IPS-NIHi7 (cell line): Measurements from ENCODE around the gene FOXR2.

Source experiments
- DNase-seq: peaks from one replicate; pipeline ENCODE4 v3.0.0; 2012; ENCODE audit warnings: mixed read lengths; ENCODE audit errors: extremely low spot score

FOXR2 gene

DNA sequence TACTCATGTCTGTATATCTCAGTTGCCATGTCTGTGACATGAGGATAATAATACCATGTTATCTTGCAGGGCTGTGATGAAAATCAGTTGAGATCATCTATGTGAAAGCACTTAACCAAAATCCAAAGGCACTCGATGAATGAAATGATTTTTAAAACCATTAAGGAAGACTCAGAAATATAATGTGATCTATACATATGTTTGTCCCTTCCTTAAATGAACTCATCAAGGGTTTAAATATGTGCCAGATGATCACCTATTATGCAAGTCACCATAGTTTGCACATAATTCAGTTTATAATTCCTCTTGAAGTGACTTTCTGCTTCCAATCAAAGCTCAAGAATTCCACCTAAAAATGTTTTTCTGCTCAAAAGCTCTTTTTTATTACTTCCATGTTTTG lies at the start of gene FOXR2:
FOXR2 (plus strand) TSS at position 301 of the 400 bp plus-strand sequence. CDS start 312 bp downstream, outside the sequence.
- no peak for DNase-seq

DNA sequence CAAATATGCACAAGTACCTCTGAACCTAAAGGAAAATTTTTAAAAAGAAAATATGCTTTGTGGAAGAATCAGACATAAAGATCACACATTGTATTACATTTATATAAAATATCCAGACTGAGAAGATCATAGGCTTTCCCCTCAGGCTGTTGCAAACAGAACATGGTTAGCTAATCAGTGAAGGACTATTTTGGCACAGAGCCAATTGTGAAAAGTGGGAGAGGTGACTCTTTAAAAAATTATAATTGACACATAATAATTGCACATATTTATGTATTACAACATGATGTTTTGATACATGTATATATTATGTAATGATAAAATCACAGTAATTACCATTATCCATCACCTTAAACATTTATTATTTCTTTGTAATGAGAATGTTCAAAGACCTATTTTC lies 44.1 kb upstream of the FOXR2 start:
- DNase-seq: no peak

GRCh38 chrX:55582447-55582846 lies 40.8 kb upstream of the FOXR2 start:
- DNase-seq: no peak

DNA sequence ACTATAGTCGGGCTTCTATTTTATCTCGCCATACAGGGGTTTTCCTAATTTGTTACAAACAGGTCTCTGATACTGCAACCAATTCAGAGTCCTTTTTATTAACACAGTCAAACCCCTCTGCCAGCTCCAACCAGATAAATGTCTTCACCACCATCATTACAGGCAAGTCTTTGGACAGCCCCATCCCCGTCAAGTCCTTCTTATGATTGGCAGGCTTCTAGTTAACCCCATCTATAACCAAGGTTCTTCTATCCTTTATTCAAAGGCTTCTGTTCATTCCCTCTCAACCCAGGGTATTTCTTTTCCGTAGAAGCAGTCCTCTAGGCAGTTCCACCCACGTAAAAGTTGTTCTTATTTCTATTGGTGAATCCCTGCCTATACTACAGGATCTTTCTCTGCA lies 29.9 kb upstream of the FOXR2 start:
- DNase-seq: no peak

- DNase-seq: no peak
Observed at GRCh38 chrX:55593756-55594257, 29.4 kb upstream of the FOXR2 start.

- DNase-seq: no peak
Observed at GRCh38 chrX:55598333-55598732, 24.9 kb upstream of the FOXR2 start.

DNA sequence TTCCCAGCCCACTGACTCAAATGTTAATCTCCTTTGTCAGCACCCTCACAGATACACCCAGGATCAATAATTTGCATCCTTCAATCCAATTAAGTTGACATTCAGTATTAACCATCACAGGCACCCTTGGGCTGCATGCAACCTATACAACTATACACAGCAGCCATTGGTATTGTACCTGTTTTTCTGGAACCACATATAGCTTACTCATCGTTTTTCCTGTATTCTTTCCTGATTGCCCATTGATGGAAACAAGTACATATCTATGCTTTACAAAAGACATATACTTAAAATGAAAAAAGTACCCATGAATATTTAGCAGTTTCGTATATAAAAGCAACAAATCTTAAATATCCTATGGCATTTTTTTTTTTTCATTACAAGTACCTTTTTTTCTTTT lies 3.7 kb upstream of the FOXR2 start:
- no peak for DNase-seq

- no peak for DNase-seq
Observed at GRCh38 chrX:55624403-55624802, 1.2 kb downstream of the FOXR2 start.

DNA sequence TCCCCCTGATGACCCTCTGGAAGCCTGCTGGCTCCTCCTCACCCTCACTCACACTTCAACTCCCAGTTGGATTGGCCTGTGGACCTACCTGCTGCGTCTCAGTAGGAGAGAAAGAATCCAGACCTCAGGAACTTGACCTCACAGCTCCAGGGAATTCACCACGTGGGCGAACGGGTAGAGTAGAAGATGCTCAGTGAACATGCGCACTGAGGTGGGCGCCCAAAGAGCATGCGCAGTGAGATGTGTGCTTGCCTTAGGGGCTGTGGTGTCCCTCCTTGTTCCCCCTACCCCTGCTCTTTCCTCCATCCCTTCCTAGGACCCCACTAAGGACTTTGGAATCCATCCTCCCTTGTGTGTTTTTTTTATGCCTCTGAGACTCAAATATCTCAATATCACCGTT lies 12.9 kb downstream of the FOXR2 start:
- DNase-seq: no peak

DNA sequence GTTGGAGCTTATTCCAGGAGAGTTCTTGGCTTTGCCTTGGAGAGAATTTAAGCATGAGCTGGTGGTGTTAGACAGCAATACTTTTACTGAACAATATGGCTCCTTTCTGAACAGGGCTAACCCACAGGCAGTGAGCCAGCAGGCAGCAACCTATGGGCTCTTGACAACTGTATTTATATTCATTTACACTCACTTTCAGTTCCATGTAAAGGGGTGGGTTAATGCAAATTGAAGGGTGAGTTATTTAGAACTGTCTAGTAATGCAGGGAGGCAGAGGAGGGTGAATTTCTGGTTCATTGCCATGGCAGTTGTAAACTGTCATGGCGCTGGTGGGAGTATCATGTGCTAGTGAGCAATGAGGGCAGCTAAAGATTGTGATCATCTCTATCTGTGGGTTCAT lies 15.7 kb downstream of the FOXR2 start:
- DNase-seq: no peak

DNA sequence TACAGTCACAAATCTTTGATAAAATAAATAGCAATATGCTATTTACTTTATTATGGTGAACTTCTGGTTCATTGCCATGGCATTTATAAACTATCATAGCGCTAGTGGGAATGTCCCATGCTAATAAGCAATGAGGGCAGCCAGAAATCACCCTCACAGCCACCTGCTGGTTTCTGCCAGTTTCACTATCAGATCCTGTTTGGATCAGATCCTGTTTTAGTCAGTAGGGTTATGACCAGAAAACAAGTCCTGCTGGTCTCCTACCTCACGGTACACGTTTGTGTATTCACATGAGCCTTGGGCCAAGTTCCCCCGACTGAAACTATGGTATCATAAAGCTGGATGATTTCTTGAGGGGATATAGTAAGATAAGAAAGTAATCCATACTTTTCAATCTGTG lies 17.7 kb downstream of the FOXR2 start:
- no peak for DNase-seq

GRCh38 chrX:55648434-55648833 lies 25.2 kb downstream of the FOXR2 start:
- DNase-seq: no peak

- DNase-seq: no peak
Observed at GRCh38 chrX:55659931-55660330, 36.7 kb downstream of the FOXR2 start.

GRCh38 chrX:55663584-55663983 lies 40.4 kb downstream of the FOXR2 start:
- no peak for DNase-seq

DNA sequence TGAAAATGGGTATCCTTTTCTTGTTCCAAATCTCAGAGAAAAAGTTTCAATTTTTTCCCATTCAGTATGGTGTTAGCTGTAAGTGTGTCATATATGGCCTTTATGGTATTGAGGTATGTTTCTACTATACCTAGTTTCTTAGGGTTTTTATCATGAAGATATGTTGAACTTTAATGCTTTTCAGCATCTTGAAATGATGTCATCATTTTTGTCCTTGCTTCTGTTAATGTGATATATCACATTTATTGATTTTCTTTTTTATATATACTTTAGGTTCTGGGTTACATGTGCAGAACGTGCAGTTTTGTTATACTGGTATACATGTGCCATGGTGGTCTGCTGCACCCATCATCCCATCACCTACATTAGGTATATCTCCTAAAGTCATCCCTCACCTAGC lies 44.9 kb downstream of the FOXR2 start:
- DNase-seq: no peak
